GM19025 (cell line): Measurements from ENCODE around the gene MET.

Experiments
- ATAC-seq: cut with Tn5 transposase; IDR thresholded peaks from one replicate; pipeline ENCODE4 v1.9.1; 2021; ENCODE audit warnings: mild to moderate bottlenecking, low read depth, moderate library complexity; ENCODE audit not compliant: unreplicated experiment

Gene MET

GRCh38 chr7:116724560-116725231 is 52.7 kb downstream of the MET start:
- no peak for ATAC-seq

- ATAC-seq, result no peak
Measured at GRCh38 chr7:116726149-116726548, 54.2 kb downstream of the MET start.

GRCh38 chr7:116726713-116727431 is 54.9 kb downstream of the MET start:
- ATAC-seq, result no peak

GRCh38 chr7:116727432-116728009 is 55.5 kb downstream of the MET start:
- no peak for ATAC-seq

- no peak for ATAC-seq
Measured at GRCh38 chr7:116728413-116728812, 56.4 kb downstream of the MET start.

- no peak for ATAC-seq
Measured at GRCh38 chr7:116730097-116731022, 58.4 kb downstream of the MET start.

GRCh38 chr7:116731023-116731395 is 59.0 kb downstream of the MET start:
- no peak for ATAC-seq

- no peak for ATAC-seq
Measured at GRCh38 chr7:116731445-116732335, 59.7 kb downstream of the MET start.

GRCh38 chr7:116732788-116733694 is 61.0 kb downstream of the MET start:
- ATAC-seq, result no peak

- no peak for ATAC-seq
Measured at GRCh38 chr7:116733924-116734580, 62.1 kb downstream of the MET start.

- no peak for ATAC-seq
Measured at GRCh38 chr7:116734710-116735109, 62.7 kb downstream of the MET start.

GRCh38 chr7:116736927-116737715 is 65.1 kb downstream of the MET start:
- ATAC-seq, result no peak

- ATAC-seq, result no peak
Measured at GRCh38 chr7:116738378-116738777, 66.4 kb downstream of the MET start.

GRCh38 chr7:116739307-116739706 is 67.3 kb downstream of the MET start:
- ATAC-seq, result no peak

GRCh38 chr7:116740231-116740630 is 68.2 kb downstream of the MET start:
- no peak for ATAC-seq

- ATAC-seq, result no peak
Measured at GRCh38 chr7:116740755-116741462, 68.9 kb downstream of the MET start.
